Small intestine (tissue), 7 donors: ENCODE data around the gene SERPINA1. TPM values are rescaled to one million over a fixed set of nuclear protein-coding genes. Genes with fewer than 3 reads are reported as not detected.
"Not testable (repeated sequence)": the region's sequence is repeated elsewhere in the genome, so short reads cannot be mapped to it uniquely, and the experiment has no call there.

Experiments
- DNase-seq, 2 donors: peaks; one replicate each; pipeline versions ENCODE4 v3.0.0 to v3.0.0-alpha.2; 2013
- FAIRE-seq: peaks from 2 replicates; lab custom pipeline; 2012; peaks lifted over from hg19 to GRCh38; lab: Jason Lieb, UNC
- H3K27ac ChIP-seq, 3 donors: one replicate each; pipeline ENCODE4 v1.5.1; 2013; ENCODE audit warnings: low read length in 2 of 3, mild to moderate bottlenecking in 2 of 3, control low read depth in 1 of 3, inconsistent platforms in 1 of 3, low read depth in 1 of 3, moderate library complexity in 1 of 3
- H3K27me3 ChIP-seq, 3 donors: one replicate each; pipeline ENCODE4 v1.6.1; 2013; ENCODE audit warnings: low read length in 3 of 3, inconsistent platforms in 1 of 3; ENCODE audit not compliant: control insufficient read depth in 3 of 3, insufficient read depth in 3 of 3
- H3K36me3 ChIP-seq, 3 donors: one replicate each; pipeline ENCODE4 v1.6.1; 2013; ENCODE audit warnings: low read length in 3 of 3, inconsistent platforms in 1 of 3, low read depth in 1 of 3, mild to moderate bottlenecking in 1 of 3, moderate library complexity in 1 of 3; ENCODE audit not compliant: control insufficient read depth in 3 of 3, insufficient read depth in 2 of 3
- H3K4me1 ChIP-seq, 3 donors: one replicate each; pipeline ENCODE4 v1.6.1; 2013; ENCODE audit warnings: low read length in 2 of 3, inconsistent platforms in 1 of 3, low read depth in 1 of 3, mild to moderate bottlenecking in 1 of 3, moderate library complexity in 1 of 3; ENCODE audit not compliant: control insufficient read depth in 3 of 3, insufficient read depth in 2 of 3
- H3K4me3 ChIP-seq, 3 donors: one replicate each; pipeline ENCODE4 v1.5.1; 2013; ENCODE audit warnings: low read length in 3 of 3, control low read depth in 1 of 3, inconsistent platforms in 1 of 3, low read depth in 1 of 3, mild to moderate bottlenecking in 1 of 3, moderate library complexity in 1 of 3
- H3K9me3 ChIP-seq, 2 donors: one replicate each; pipeline ENCODE4 v1.6.1; 2013; ENCODE audit warnings: low read depth in 1 of 2, low read length in 1 of 2; ENCODE audit not compliant: control insufficient read depth in 2 of 2, insufficient read depth in 1 of 2
- WGBS, 3 donors: extraction: QIAGEN DNeasy Blood & Tissue Kit; methylation state at CpG; one replicate each; pipeline ENCODE4 v1.1.7; 2013; 5-methylcytosine and 5-hydroxymethylcytosine counted together
- polyA plus RNA-seq, 4 donors: library from polyadenylated mRNA; stranded (reverse) in 3 of 4; unstranded in 1 of 4; fragments of 200-250 nt in 3 of 4; fragments of 120-200 nt in 1 of 4; gene quantifications; one replicate each; pipeline versions ENCODE4 v1.2.1 to v1.2.3, GENCODE V29; 2013
- donor health status: healthy with polysubstance abuse.
- donor health status: control.
- donor health status: control.
- donor health status: Bipolar disorder and iron deficiency.
- donor health status: healthy.

The SERPINA1 gene
- polyA plus RNA-seq, 4 donors, result 204 to 3,497 (median 330) TPM

DNA sequence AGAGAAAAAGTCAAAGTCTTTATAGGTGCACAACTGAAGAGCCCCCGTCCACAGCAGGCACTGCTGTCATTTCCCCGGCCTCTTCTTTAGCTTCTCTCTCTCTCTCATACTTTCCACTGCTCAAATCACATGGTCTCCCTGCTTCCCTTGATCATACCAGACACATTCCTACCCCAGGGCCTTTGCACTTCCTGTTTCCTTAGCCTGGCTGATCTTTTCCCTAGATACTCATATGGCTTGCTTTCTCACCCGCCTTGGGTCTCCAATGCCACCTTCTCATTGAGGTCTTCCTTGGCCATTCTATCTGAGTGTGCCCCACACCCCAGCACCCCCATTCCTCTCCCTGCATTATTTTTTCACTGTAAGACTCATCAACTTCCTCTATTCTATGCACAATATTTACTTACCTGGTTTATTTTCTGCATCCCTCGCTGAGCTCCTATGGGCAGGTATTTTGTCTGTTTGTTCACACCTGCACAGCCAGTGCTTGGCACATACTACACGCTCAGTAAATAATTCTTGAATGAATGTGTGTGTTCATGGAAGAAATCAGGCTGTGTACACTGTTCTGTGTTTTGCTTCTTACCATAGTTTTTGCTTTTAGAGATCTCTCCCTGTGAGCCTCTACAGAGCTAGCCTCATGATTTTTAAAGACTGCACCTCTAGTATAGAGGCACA lies 31.9 kb downstream of the SERPINA1 start:
- DNase-seq, result no peak
- H3K4me3 ChIP-seq, result no peak overlapping the region

DNA sequence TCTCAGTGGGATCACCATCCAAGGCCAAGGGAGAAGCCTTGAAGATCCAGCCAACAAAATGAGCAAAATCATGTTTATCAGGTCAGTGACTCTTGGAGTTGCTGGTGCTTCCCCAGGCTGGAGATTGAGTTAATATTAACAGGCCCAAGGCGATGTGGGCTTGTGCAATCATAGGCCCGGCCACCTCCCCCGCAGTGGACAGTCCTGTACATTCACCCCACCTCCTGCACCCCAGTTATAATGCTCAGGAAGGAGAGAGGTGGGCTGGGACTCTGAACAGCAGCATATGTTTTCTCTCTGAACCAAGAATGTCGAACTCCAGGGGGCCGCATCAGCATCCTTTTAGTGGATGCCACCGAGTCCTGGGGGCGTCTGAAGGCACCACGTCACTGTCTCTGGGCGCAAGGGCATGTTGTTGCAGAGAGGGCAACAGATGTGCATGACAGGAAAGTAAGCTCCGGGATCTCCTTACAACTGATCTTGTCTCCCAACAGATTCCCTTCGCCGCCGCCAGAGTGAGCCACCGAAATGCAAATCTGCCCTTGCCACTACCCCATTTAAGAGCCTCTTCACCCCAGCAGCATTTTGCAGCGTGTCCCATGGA lies 33.1 kb downstream of the SERPINA1 start:
- Histone ChIP-seq H3K4me1 (peaks cover 0 to 4% (median 0%) of the 10 kb centered on the region in 3 donors), H3K27ac (peak overlapping the region in 1 of 3 donors; percentile 53), H3K27me3 (peaks cover 0 to 6% (median 0%) of the 10 kb centered on the region in 3 donors), H3K4me3 (no peak overlapping the region), H3K9me3 (peaks cover 0 to 10% of the 10 kb centered on the region in 2 donors), H3K36me3 (no peaks in the 10 kb centered on the region)
- DNase-seq, result peak; percentile 36 to 73
- no peak for FAIRE-seq
- 18 to 24% (median 21%) methylated on average over 15 of the region's 15 CpGs for WGBS, 3 donors

More for the DNA sequence above, 31.9 kb downstream of the SERPINA1 start:
- Histone ChIP-seq H3K4me1 (peaks cover 0 to 10% (median 3%) of the 10 kb centered on the region in 3 donors), H3K27ac (no peak overlapping the region), H3K9me3 (peaks cover 0 to 10% of the 10 kb centered on the region in 2 donors), H3K27me3 (peaks cover 0 to 6% (median 0%) of the 10 kb centered on the region in 3 donors), H3K36me3 (no peaks in the 10 kb centered on the region)
- WGBS, 3 donors, result 78 to 88% (median 81%) methylated on average over 5 of the region's 5 CpGs
- no peak for FAIRE-seq

DNA sequence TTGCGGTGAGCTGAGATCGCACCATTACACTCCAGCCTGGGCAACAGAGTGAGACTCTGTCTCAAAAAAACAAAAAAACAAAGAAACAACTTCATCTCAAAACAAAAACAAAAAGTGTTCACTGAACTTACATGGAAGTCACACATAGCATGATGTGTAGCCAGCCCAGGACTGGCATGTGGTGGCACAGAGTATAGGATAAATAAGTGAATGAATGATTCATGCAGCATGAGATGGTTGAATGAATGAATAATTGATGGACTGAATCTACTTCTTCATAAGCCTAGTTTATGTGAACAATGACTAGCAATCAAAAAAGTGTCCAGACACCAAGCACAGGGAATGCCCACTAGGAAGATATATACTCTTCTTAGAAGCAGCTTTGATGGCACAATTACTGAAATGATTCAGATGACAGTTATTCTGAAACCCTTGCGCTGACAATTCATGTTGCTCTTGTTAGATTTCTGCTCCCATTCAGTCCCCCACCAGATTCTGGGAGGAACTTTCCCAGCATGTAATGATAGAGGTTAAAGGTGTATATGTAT lies 33.7 kb downstream of the SERPINA1 start:
- Histone ChIP-seq H3K36me3 (no peaks in the 10 kb centered on the region), H3K27me3 (peaks cover 0 to 6% (median 0%) of the 10 kb centered on the region in 3 donors), H3K4me1 (peaks cover 0 to 4% (median 0%) of the 10 kb centered on the region in 3 donors), H3K4me3 (no peak overlapping the region), H3K9me3 (peaks cover 0 to 10% of the 10 kb centered on the region in 2 donors), H3K27ac (peak overlapping the region in 1 of 3 donors; percentile 53)
- WGBS, 3 donors, result 92 to 94% (median 93%) methylated on average over 3 of the region's 3 CpGs
- FAIRE-seq, result no peak
- no peak for DNase-seq

DNA sequence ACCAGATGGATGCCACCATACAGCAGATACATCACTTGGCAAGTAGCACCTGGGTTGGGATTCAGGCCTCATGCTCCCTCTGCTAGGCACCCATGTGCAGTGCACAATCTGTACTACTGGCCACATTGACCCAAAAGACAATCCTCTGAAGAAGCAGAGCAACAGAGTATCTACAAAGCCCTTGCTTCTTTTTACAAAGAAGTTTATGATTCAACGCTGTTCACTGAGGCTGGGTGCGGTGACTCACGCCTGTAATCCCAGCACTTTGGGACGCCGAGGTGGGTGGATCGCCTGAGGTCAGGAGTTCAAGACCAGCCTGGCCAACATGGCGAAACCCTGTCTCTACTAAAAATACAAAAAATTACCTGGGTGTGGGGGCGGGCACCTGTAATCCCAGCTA lies 34.2 kb downstream of the SERPINA1 start:
- H3K27me3 ChIP-seq, H3K9me3 ChIP-seq, FAIRE-seq, H3K4me3 ChIP-seq, H3K36me3 ChIP-seq, DNase-seq, H3K27ac ChIP-seq, H3K4me1 ChIP-seq: not testable (repeated sequence)
- WGBS, 3 donors, result 66 to 82% (median 78%) methylated on average over 8 of the region's 8 CpGs

DNA sequence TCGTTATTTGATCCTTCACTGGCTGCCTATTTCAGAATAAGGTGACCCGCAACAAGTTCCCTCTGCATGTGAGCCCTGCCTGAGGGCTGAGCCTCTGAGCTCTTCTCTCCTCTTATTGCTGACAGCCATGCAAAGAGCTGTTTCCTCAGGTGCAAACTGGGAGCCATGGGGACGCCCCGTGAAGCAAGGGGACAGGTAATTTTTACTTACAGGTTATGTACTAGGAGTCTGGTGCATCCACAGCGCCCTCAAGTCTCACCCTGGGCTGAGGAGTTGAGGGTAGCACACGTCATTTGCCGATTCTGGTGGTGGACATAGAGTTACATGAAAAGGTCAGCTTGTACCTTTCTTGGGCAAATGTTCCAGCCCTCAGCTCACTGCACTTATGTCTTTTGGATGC lies 39.1 kb downstream of the SERPINA1 start:
- Histone ChIP-seq H3K36me3 (no peaks in the 10 kb centered on the region), H3K27me3 (peaks cover 0 to 2% (median 0%) of the 10 kb centered on the region in 3 donors), H3K4me3 (no peak overlapping the region), H3K9me3 (peaks cover 0 to 13% of the 10 kb centered on the region in 2 donors), H3K4me1 (no peaks in the 10 kb centered on the region), H3K27ac (no peak overlapping the region)
- no peak for DNase-seq
- 80 to 86% (median 83%) methylated on average over 7 of the region's 7 CpGs for WGBS, 3 donors
- FAIRE-seq, result no peak

DNA sequence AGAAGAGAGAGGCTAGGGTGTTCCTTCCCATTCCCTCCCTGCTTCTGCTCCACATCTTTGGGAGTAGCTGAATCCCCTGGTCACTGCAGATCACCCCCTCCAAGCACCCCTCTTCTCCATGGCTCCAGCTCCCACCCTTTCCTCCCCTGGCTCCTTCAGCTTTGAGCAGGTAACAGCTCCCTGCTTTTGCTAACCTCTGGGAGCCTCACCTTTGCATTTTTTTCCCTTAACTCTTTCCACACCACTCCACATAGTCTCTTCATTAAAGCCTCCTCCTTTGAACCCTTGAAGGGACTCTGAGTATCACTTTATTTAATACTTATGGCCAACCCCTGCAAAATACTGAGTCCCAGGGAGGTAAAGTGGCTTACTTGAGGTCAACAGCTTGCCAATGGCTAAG lies 39.6 kb downstream of the SERPINA1 start:
- peaks cover 0 to 13% of the 10 kb centered on the region in 2 donors for H3K9me3 ChIP-seq
- peaks cover 0 to 2% (median 0%) of the 10 kb centered on the region in 3 donors for H3K27me3 ChIP-seq
- no peaks in the 10 kb centered on the region for H3K36me3 ChIP-seq
- DNase-seq (no peak), FAIRE-seq (no peak)
- no peak overlapping the region for H3K4me3 ChIP-seq
- H3K4me1 ChIP-seq, result no peaks in the 10 kb centered on the region
- H3K27ac ChIP-seq, result no peak overlapping the region

DNA sequence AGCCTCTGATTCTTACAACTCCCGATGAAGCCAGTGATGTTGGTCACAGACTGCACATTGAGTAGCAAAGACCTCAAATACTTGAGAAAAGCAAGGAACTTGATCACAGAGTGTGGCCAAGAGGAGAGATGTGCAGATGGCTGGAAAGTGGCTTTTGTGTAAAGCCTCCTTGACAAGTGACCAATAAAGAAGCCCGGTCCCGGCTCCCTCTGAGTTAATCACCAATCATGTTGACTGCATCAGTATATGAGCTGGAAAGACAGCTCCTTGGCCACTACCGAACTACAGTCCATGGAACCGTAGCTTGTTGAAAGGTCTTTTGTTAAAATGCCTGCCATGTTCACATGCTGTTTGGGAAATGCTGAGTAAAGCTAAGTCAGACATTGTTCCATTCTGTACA lies 41.6 kb downstream of the SERPINA1 start:
- 88 to 91% (median 90%) methylated on average over 5 of the region's 5 CpGs for WGBS, 3 donors
- Histone ChIP-seq H3K4me1 (peaks cover 0 to 14% (median 2%) of the 10 kb centered on the region in 3 donors), H3K36me3 (no peaks in the 10 kb centered on the region), H3K27me3 (no peaks in the 10 kb centered on the region), H3K4me3 (no peak overlapping the region), H3K9me3 (peaks cover 0 to 6% of the 10 kb centered on the region in 2 donors), H3K27ac (no peak overlapping the region)
- FAIRE-seq (no peak), DNase-seq (no peak)

DNA sequence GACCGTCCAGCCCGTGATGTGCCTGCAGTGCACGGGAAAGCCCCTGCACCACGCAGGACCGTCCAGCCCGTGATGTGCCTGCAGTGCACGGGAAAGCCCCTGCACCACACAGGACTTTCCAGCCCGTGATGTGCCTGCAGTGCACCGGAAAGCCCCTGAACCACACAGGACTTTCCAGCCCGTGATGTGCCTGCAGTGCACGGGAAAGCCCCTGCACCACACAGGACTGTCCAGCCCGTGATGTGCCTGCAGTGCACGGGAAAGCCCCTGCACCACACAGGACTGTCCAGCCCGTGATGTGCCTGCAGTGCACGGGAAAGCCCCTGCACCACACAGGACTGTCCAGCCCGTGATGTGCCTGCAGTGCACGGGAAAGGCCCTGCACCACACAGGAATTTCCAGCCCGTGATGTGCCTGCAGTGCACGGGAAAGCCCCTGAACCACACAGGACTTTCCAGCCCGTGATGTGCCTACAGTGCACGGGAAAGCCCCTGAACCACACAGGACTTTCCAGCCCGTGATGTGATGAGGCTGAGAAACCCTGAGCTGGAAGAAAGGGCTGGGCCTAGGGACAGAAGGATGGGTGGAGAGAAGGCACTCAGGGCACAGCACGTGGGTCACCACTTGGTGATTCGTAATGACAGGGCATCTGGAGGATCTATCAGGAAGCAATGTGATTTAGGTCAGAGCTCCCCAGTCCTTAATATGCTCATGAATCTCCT lies 42.2 kb downstream of the SERPINA1 start:
- H3K9me3 ChIP-seq, H3K36me3 ChIP-seq, FAIRE-seq, DNase-seq, H3K27me3 ChIP-seq, H3K4me3 ChIP-seq, H3K27ac ChIP-seq: not testable (repeated sequence)
- WGBS, 3 donors, result 52 to 69% (median 54%) methylated on average over 19 to 24 of the region's 24 CpGs
- peaks cover 2 to 18% (median 2%) of the 10 kb centered on the region in 3 donors for H3K4me1 ChIP-seq
